H1 (cell line): ENCODE measurements around the gene EYA2. TPM values are rescaled to one million over a fixed set of nuclear protein-coding genes. Genes with fewer than 3 reads are reported as not detected.

Experiments used
- CTCF ChIA-PET: fragments of 300-600 bp; sonication (Branson Sonifier 250); formaldehyde crosslinking; loops from one replicate; lab custom pipeline; 2021; ENCODE audit not compliant: partially characterized antibody; lab: Charles Lee
- POLR2A ChIA-PET: fragments of 300-600 bp; sonication (Branson Sonifier 250); formaldehyde crosslinking; loops from one replicate; lab custom pipeline; 2021; ENCODE audit warnings: inconsistent platforms; ENCODE audit not compliant: partially characterized antibody; lab: Charles Lee
- DNase-seq, 2 experiments: peaks; one replicate each; pipeline versions ENCODE4 v3.0.0 to v3.0.0-alpha.2; 2010 to 2022; ENCODE audit warnings: low spot score in 2 of 2, low read depth in 1 of 2, mixed read lengths in 1 of 2
- FAIRE-seq: peaks from 2 replicates; lab custom pipeline; 2011; peaks lifted over from hg19 to GRCh38; lab: Jason Lieb, UNC
- H2AFZ ChIP-seq: 2 replicates; pipeline ENCODE4 v1.8.1; 2012; ENCODE audit warnings: low read length, inconsistent platforms
- H2AK5ac ChIP-seq: 2 replicates; pipeline ENCODE4 v1.6.1; 2013; ENCODE audit warnings: low read depth, low read length
- H2BK120ac ChIP-seq: replicated peaks from 2 replicates; pipeline ENCODE3; 2013; ENCODE audit warnings: low read depth, low read length, inconsistent platforms
- H2BK12ac ChIP-seq: 2 replicates; pipeline ENCODE4 v1.6.1; 2013; ENCODE audit warnings: low read depth, low read length
- H2BK15ac ChIP-seq: 2 replicates; pipeline ENCODE4 v1.6.1; 2013; ENCODE audit warnings: low read length
- H2BK20ac ChIP-seq: 2 replicates; pipeline ENCODE4 v1.6.1; 2013; ENCODE audit warnings: low read length
- H2BK5ac ChIP-seq: 2 replicates; pipeline ENCODE4 v1.6.1; 2013; ENCODE audit warnings: low read depth, low read length
- H3K14ac ChIP-seq: 2 replicates; pipeline ENCODE4 v1.6.1; 2013; ENCODE audit warnings: inconsistent platforms; ENCODE audit not compliant: insufficient read length
- H3K18ac ChIP-seq: 2 replicates; pipeline ENCODE4 v1.6.1; 2013; ENCODE audit warnings: low read length; ENCODE audit errors: extremely low read depth
- H3K23ac ChIP-seq: 2 replicates; pipeline ENCODE4 v1.6.1; 2013; ENCODE audit warnings: inconsistent platforms; ENCODE audit not compliant: insufficient read length
- H3K23me2 ChIP-seq: 2 replicates; pipeline ENCODE4 v1.6.1; 2013; ENCODE audit warnings: low read depth, low read length
- H3K27ac ChIP-seq: 2 replicates; pipeline ENCODE4 v1.6.1; 2011; ENCODE audit warnings: low read depth, low read length, inconsistent platforms
- H3K27me3 ChIP-seq, 4 experiments: replicated peaks in 1 of 4; 1 replicate in 1 of 4; 2 replicates in 3 of 4; pipeline versions ENCODE4 v1.6.1 to v1.8.1; 2011 to 2013; ENCODE audit warnings: low read length in 3 of 4, mild to moderate bottlenecking in 3 of 4, inconsistent platforms in 2 of 4, mixed read lengths in 2 of 4, moderate library complexity in 1 of 4; ENCODE audit not compliant: control insufficient read depth in 3 of 4, insufficient read depth in 3 of 4; ENCODE audit errors: extremely low read depth in 1 of 4
- H3K36me3 ChIP-seq, 4 experiments: 2 replicates each; pipeline versions ENCODE4 v1.6.1 to v1.8.1; 2011 to 2013; ENCODE audit warnings: mild to moderate bottlenecking in 4 of 4, low read length in 3 of 4, moderate library complexity in 2 of 4, control low read depth in 1 of 4, inconsistent platforms in 1 of 4; ENCODE audit not compliant: insufficient read depth in 4 of 4, control insufficient read depth in 2 of 4
- H3K4ac ChIP-seq: replicated peaks from 2 replicates; pipeline ENCODE3; 2013; ENCODE audit warnings: low read length, low read depth, mixed read lengths, inconsistent platforms; ENCODE audit not compliant: insufficient read length
- H3K4me1 ChIP-seq, 4 experiments: replicated peaks in 1 of 4; 1 replicate in 1 of 4; 2 replicates in 3 of 4; pipeline versions ENCODE4 v1.6.1 to v1.8.1; 2011 to 2013; ENCODE audit warnings: low read length in 3 of 4, inconsistent platforms in 2 of 4, mixed read lengths in 1 of 4; ENCODE audit not compliant: insufficient read depth in 4 of 4, control insufficient read depth in 3 of 4
- H3K4me2 ChIP-seq, 2 experiments: 2 replicates each; pipeline versions ENCODE4 v1.6.1 to v1.8.1; 2011 to 2013; ENCODE audit warnings: low read depth in 2 of 2, low read length in 2 of 2, control low read depth in 1 of 2, inconsistent platforms in 1 of 2, mild to moderate bottlenecking in 1 of 2; ENCODE audit not compliant: insufficient read depth in 1 of 2
- H3K4me3 ChIP-seq, 4 experiments: fragments of 200-600, 300-600 bp in 1 of 4; sonication (generic), shearing (Covaris generic), sonication (Bioruptor Twin) in 1 of 4; 2 replicates each; pipeline versions ENCODE4 v1.5.1 to v1.8.1; 2011 to 2016; ENCODE audit warnings: low read length in 4 of 4, low read depth in 3 of 4, control low read depth in 2 of 4, inconsistent platforms in 2 of 4, mild to moderate bottlenecking in 2 of 4, mixed read lengths in 1 of 4, moderate library complexity in 1 of 4; ENCODE audit not compliant: insufficient read depth in 2 of 4; ENCODE audit errors: extremely low read depth in 1 of 4
- H3K56ac ChIP-seq: replicated peaks from 2 replicates; pipeline ENCODE3; 2013; ENCODE audit warnings: low read depth, mild to moderate bottlenecking, mixed read lengths, low read length, inconsistent platforms; ENCODE audit not compliant: insufficient read length
- H3K79me1 ChIP-seq: 2 replicates; pipeline ENCODE4 v1.6.1; 2013; ENCODE audit warnings: low read depth, low read length, control low read depth
- H3K79me2 ChIP-seq, 2 experiments: 2 replicates each; pipeline versions ENCODE4 v1.6.1 to v1.8.1; 2012 to 2013; ENCODE audit warnings: low read length in 2 of 2, mild to moderate bottlenecking in 2 of 2, inconsistent platforms in 1 of 2; ENCODE audit not compliant: insufficient read depth in 2 of 2, control insufficient read depth in 1 of 2
- H3K9ac ChIP-seq, 4 experiments: replicated peaks in 1 of 4; 1 replicate in 1 of 4; 2 replicates in 3 of 4; pipeline versions ENCODE4 v1.6.1 to v1.8.1; 2011 to 2013; ENCODE audit warnings: low read depth in 3 of 4, low read length in 3 of 4, control low read depth in 2 of 4, mild to moderate bottlenecking in 2 of 4, moderate library complexity in 2 of 4, inconsistent platforms in 1 of 4; ENCODE audit errors: extremely low read depth in 1 of 4
- H3K9me3 ChIP-seq, 2 experiments: 2 replicates each; pipeline versions ENCODE4 v1.6.1 to v1.8.1; 2012 to 2013; ENCODE audit warnings: mild to moderate bottlenecking in 2 of 2, moderate library complexity in 2 of 2, control low read depth in 1 of 2, inconsistent platforms in 1 of 2, low read depth in 1 of 2, low read length in 1 of 2, mixed read lengths in 1 of 2; ENCODE audit not compliant: insufficient read depth in 2 of 2
- H4K20me1 ChIP-seq, 2 experiments: replicated peaks in 1 of 2; 2 replicates each; pipeline versions ENCODE3 to v1.8.1; 2011 to 2013; ENCODE audit warnings: inconsistent platforms in 2 of 2, low read length in 2 of 2, mild to moderate bottlenecking in 1 of 2; ENCODE audit not compliant: insufficient read depth in 2 of 2, control insufficient read depth in 1 of 2
- H4K5ac ChIP-seq: 2 replicates; pipeline ENCODE4 v1.6.1; 2013; ENCODE audit warnings: low read length, low read depth, mixed read lengths, inconsistent platforms; ENCODE audit not compliant: insufficient read length
- H4K8ac ChIP-seq: 2 replicates; pipeline ENCODE4 v1.8.0; 2013; ENCODE audit warnings: mild to moderate bottlenecking, moderate library complexity, low read length, inconsistent platforms; ENCODE audit not compliant: insufficient read depth; ENCODE audit errors: extremely low read depth
- H4K91ac ChIP-seq: replicated peaks from 2 replicates; pipeline ENCODE3; 2013; ENCODE audit warnings: low read length, mixed read lengths, inconsistent platforms; ENCODE audit not compliant: insufficient read length
- ASH2L ChIP-seq: fragments of 200-600, 300-600 bp; sonication (generic); IDR thresholded peaks from one replicate; pipeline ENCODE4 v1.7.1; 2017; ENCODE audit warnings: low read length
- ATF3 ChIP-seq: IDR thresholded peaks from 2 replicates; pipeline ENCODE4 v1.6.1; 2011; ENCODE audit warnings: low read depth, mild to moderate bottlenecking, low read length; ENCODE audit not compliant: insufficient read depth
- CBX5 ChIP-seq: fragments of 300-800, 300-1000 bp; sonication (generic); IDR thresholded peaks from 2 replicates; pipeline ENCODE4 v1.7.1; 2016; ENCODE audit warnings: antibody characterized with exemption, low read length, low read depth
- GABPA ChIP-seq: IDR thresholded peaks from 2 replicates; pipeline ENCODE4 v1.6.1; 2011; ENCODE audit warnings: mild to moderate bottlenecking, low read length, moderate library complexity, borderline replicate concordance; ENCODE audit not compliant: insufficient read depth
- JUN ChIP-seq: IDR thresholded peaks from 2 replicates; pipeline ENCODE4 v1.6.1; 2011; ENCODE audit warnings: low read depth, mild to moderate bottlenecking, improper control_type of control experiment, low read length
- RNF2 ChIP-seq: fragments of 200-900, 300-1000 bp; sonication (generic); IDR thresholded peaks from 2 replicates; pipeline ENCODE4 v1.7.1; 2016; ENCODE audit warnings: borderline replicate concordance, low read depth, mild to moderate bottlenecking, antibody characterized with exemption, low read length; ENCODE audit not compliant: poor library complexity, severe bottlenecking; ENCODE audit errors: missing control alignments
- SIX5 ChIP-seq: IDR thresholded peaks from 2 replicates; pipeline ENCODE4 v1.6.1; 2011; ENCODE audit warnings: mild to moderate bottlenecking, low read depth, low read length
- TAF1 ChIP-seq: IDR thresholded peaks from 2 replicates; pipeline ENCODE4 v1.6.1; 2011; ENCODE audit warnings: mild to moderate bottlenecking, low read depth, low read length
- TBP ChIP-seq: IDR thresholded peaks from 2 replicates; pipeline ENCODE4 v1.6.1; 2011; ENCODE audit warnings: low read depth, low read length, improper control_type of control experiment
- TCF12 ChIP-seq: IDR thresholded peaks from 2 replicates; pipeline ENCODE4 v1.6.1; 2011; ENCODE audit warnings: low read depth, mild to moderate bottlenecking, low read length
- WGBS, 2 experiments: shearing (Covaris generic) in 1 of 2; methylation state at CpG; one replicate each; pipeline versions ENCODE4 v1.1.6 to v1.1.7; 2013 to 2015; ENCODE audit warnings: low lambda C conversion rate in 2 of 2, mixed read lengths in 2 of 2, inconsistent platforms in 1 of 2, low coverage in 1 of 2, missing lambda C conversion rate in 1 of 2; ENCODE audit not compliant: insufficient replicate concordance in 2 of 2, insufficient coverage in 1 of 2, insufficient read length in 1 of 2; ENCODE audit errors: extremely low coverage in 1 of 2, missing lambda C conversion rate in 1 of 2; 5-methylcytosine and 5-hydroxymethylcytosine counted together
- polyA plus RNA-seq, 7 experiments: library from polyadenylated mRNA; depleted of rRNA in 3 of 7; stranded (reverse) in 5 of 7; unstranded in 2 of 7; fragments of >200 nt in 5 of 7; fragments of 200-250 nt in 2 of 7; gene quantifications; 1 replicate in 5 of 7; 2 replicates in 1 of 7; 4 replicates in 1 of 7; pipeline versions ENCODE4 v1.2.1 to v1.2.3, GENCODE V29; 2011 to 2013; ENCODE audit warnings: missing spikeins in 2 of 7, mixed read lengths in 2 of 7
- total RNA-seq: library from RNA; stranded (reverse); fragmentation: NEBNext Ultra II Directional; extraction: Animal tissue kit (Norgen Biotek cat#: 25700); gene quantifications from 2 replicates; pipeline ENCODE4 v1.2.1, GENCODE V29; 2021
- TF ChIP-seq, protein P1 (sequence below): IDR thresholded peaks from 2 replicates; pipeline ENCODE4 v1.6.1; 2011; ENCODE audit warnings: low read length, improper control_type of control experiment

EYA2 gene
- total and polyA plus RNA-seq, 2 of the 8 experiments (the other 6 are each of a cell fraction or from before 2014, with no cell fraction given), result 1.6 to 1.7 TPM

DNA sequence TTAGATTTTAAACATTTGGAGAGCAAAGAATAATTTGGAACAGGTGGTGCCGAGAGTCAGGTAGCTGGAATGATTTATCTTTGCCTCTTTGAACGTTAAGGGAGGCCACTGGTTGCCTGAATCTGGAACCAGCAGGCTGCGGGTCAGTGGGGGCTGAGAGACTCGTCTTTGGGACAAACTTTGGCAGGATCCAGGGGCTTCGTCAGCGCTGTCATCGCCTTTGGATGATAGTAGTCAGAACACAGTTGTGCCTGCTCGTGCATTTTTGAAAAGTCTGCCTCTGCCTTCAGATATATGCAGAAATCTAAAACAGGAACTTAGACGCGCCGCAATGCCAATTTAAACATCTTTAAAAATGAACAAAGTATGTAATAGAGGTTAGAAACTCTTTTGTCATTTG, 5.0 kb downstream of the EYA2 start:
- Histone ChIP-seq H2AK5ac (no peak overlapping the region), H2AFZ (no peak overlapping the region), H3K4ac (no peak overlapping the region), H3K27ac (no peak overlapping the region), H3K4me3 (no peak overlapping the region), H3K27me3 (peaks cover 8 to 32% (median 15%) of the 10 kb centered on the region in 4 experiments; a peak in 6 of 7 replicates), H3K4me1 (peaks cover 0 to 4% (median 2%) of the 10 kb centered on the region in 4 experiments; a peak in 2 of 7 replicates), H4K20me1 (no peaks in the 10 kb centered on the region), H2BK15ac (no peak overlapping the region), H4K5ac (no peak overlapping the region), H3K14ac (no peak overlapping the region), H3K9ac (no peak overlapping the region), H2BK20ac (no peak overlapping the region), H3K23ac (no peak overlapping the region), H3K56ac (no peak overlapping the region), H3K4me2 (no peak overlapping the region), H3K36me3 (no peaks in the 10 kb centered on the region), H4K91ac (no peak overlapping the region), H4K8ac (no peak overlapping the region), H2BK120ac (no peak overlapping the region), H3K23me2 (peaks cover 7% of the 10 kb centered on the region; the same call in 1 of the 2 replicates), H2BK5ac (no peak overlapping the region), H3K79me1 (no peaks in the 10 kb centered on the region), H3K18ac (no peak overlapping the region), H3K79me2 (no peaks in the 10 kb centered on the region), H3K9me3 (no peaks in the 10 kb centered on the region), H2BK12ac (no peak overlapping the region)
- 91% methylated on average over 11 of the region's 11 CpGs; no CpG with 5 or more reads in 1 of the 2 experiments for WGBS, 2 experiments
- POLR2A ChIA-PET, result no interaction called here
- FAIRE-seq, result no peak
- CTCF ChIA-PET, result no interaction called here
- no peak for TF ChIP-seq TCF12
- TF ChIP-seq SIX5, result no peak
- TF ChIP-seq ASH2L, result no peak
- TF ChIP-seq CBX5, result no peak
- TF ChIP-seq JUN, result no peak
- no peak for TF ChIP-seq ATF3
- TF ChIP-seq GABPA, result no peak
- TF ChIP-seq TBP, result no peak
- TF ChIP-seq, protein P1, sequence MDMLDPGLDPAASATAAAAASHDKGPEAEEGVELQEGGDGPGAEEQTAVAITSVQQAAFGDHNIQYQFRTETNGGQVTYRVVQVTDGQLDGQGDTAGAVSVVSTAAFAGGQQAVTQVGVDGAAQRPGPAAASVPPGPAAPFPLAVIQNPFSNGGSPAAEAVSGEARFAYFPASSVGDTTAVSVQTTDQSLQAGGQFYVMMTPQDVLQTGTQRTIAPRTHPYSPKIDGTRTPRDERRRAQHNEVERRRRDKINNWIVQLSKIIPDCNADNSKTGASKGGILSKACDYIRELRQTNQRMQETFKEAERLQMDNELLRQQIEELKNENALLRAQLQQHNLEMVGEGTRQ, result no peak
- TF ChIP-seq TAF1, result no peak
- no peak for TF ChIP-seq RNF2
- no peak for DNase-seq
